Mesothelial cell of epicardium (in vitro differentiated cells): Measurements from ENCODE around the gene GIPC3. TPM values are rescaled to one million over a fixed set of nuclear protein-coding genes. Genes with fewer than 3 reads are reported as not detected.

Experiments
- DNase-seq, 2 experiments: peaks; one replicate each; pipeline ENCODE4 v3.0.0; 2021; ENCODE audit warnings: low spot score in 2 of 2; ENCODE audit not compliant: unreplicated experiment in 2 of 2
- H3K27ac Mint-ChIP-seq: 2 replicates; pipeline ENCODE4 v1.8.0; 2021; ENCODE audit warnings: mixed read lengths
- H3K27me3 Mint-ChIP-seq: 2 replicates; pipeline ENCODE4 v1.8.0; 2021; ENCODE audit warnings: low read depth, mixed read lengths
- H3K36me3 Mint-ChIP-seq: 2 replicates; pipeline ENCODE4 v1.8.0; 2021; ENCODE audit warnings: mixed read lengths
- H3K4me1 Mint-ChIP-seq: 2 replicates; pipeline ENCODE4 v1.8.0; 2021; ENCODE audit warnings: mixed read lengths
- H3K4me3 Mint-ChIP-seq: 2 replicates; pipeline ENCODE4 v1.8.0; 2021; ENCODE audit warnings: mild to moderate bottlenecking, moderate library complexity, mixed read lengths
- H3K9me3 Mint-ChIP-seq: 2 replicates; pipeline ENCODE4 v1.8.0; 2021; ENCODE audit warnings: mixed read lengths
- CTCF ChIP-seq: fragments of 200-600 bp; sonication (generic); IDR thresholded peaks from one replicate; pipeline ENCODE4 v1.5.0; 2021; ENCODE audit warnings: antibody characterized with exemption; ENCODE audit not compliant: unreplicated experiment
- total RNA-seq: library from RNA; stranded (reverse); gene quantifications from 3 replicates; pipeline ENCODE4 v1.2.1, GENCODE V29; 2021

Gene GIPC3
- total RNA-seq, 1 donor from 2014 or later = 0.07 TPM

- no peaks in the 10 kb centered on the region for H3K27me3 Mint-ChIP-seq
- no peak overlapping the region for H3K27ac Mint-ChIP-seq
- no peaks in the 10 kb centered on the region for H3K4me1 Mint-ChIP-seq
- H3K9me3 Mint-ChIP-seq = no peaks in the 10 kb centered on the region
- peaks cover 7% of the 10 kb centered on the region for H3K36me3 Mint-ChIP-seq
- no peak for DNase-seq
- TF ChIP-seq CTCF = no peak
- no peak overlapping the region for H3K4me3 Mint-ChIP-seq
Observed at GRCh38 chr19:3613818-3614661, 28.8 kb downstream of the GIPC3 start.

- DNase-seq = no peak
- Mint-ChIP-seq H3K4me1 (no peaks in the 10 kb centered on the region), H3K9me3 (no peaks in the 10 kb centered on the region), H3K27ac (no peak overlapping the region), H3K27me3 (no peaks in the 10 kb centered on the region), H3K36me3 (peaks cover 7% of the 10 kb centered on the region), H3K4me3 (no peak overlapping the region)
- no peak for TF ChIP-seq CTCF
Observed at GRCh38 chr19:3614858-3615505, 29.7 kb downstream of the GIPC3 start.

- H3K4me1 Mint-ChIP-seq = no peaks in the 10 kb centered on the region
- H3K27ac Mint-ChIP-seq = no peak overlapping the region
- no peaks in the 10 kb centered on the region for H3K27me3 Mint-ChIP-seq
- H3K9me3 Mint-ChIP-seq = no peaks in the 10 kb centered on the region
- peaks cover 7% of the 10 kb centered on the region for H3K36me3 Mint-ChIP-seq
- H3K4me3 Mint-ChIP-seq = no peak overlapping the region
- TF ChIP-seq CTCF = no peak
- DNase-seq = no peak
Observed at GRCh38 chr19:3615524-3616135, 30.4 kb downstream of the GIPC3 start.

GRCh38 chr19:3617463-3617862 lies 32.2 kb downstream of the GIPC3 start:
- H3K27ac Mint-ChIP-seq = no peak overlapping the region
- H3K4me3 Mint-ChIP-seq = no peak overlapping the region
- H3K27me3 Mint-ChIP-seq = no peaks in the 10 kb centered on the region
- H3K36me3 Mint-ChIP-seq = peaks cover 5% of the 10 kb centered on the region
- no peak for TF ChIP-seq CTCF
- no peaks in the 10 kb centered on the region for H3K9me3 Mint-ChIP-seq
- no peak for DNase-seq
- no peaks in the 10 kb centered on the region for H3K4me1 Mint-ChIP-seq

GRCh38 chr19:3618144-3618810 lies 33.0 kb downstream of the GIPC3 start:
- Mint-ChIP-seq H3K4me1 (no peaks in the 10 kb centered on the region), H3K9me3 (no peaks in the 10 kb centered on the region), H3K27me3 (no peaks in the 10 kb centered on the region), H3K36me3 (peaks cover 8% of the 10 kb centered on the region), H3K27ac (no peak overlapping the region), H3K4me3 (no peak overlapping the region)
- TF ChIP-seq CTCF = peak; percentile 90
- peak in 1 of 2 experiments; percentile 63 for DNase-seq
